Mammary epithelial cell (primary cell): ENCODE measurements around the gene SRRM4.

Experiments used
- CTCF ChIP-seq, 2 donors: IDR thresholded peaks in 1 of 2; conservative IDR thresholded peaks in 1 of 2; 2 replicates each; pipeline ENCODE4 v1.5.1; 2011 to 2012; ENCODE audit warnings: inconsistent platforms in 2 of 2, low read length in 2 of 2, mild to moderate bottlenecking in 2 of 2, control low read depth in 1 of 2, low read depth in 1 of 2; ENCODE audit not compliant: insufficient read depth in 1 of 2; ENCODE audit errors: extremely low read depth in 1 of 2
- EZH2 ChIP-seq: IDR thresholded peaks from 2 replicates; pipeline ENCODE4 v1.6.1; 2012; ENCODE audit warnings: low read length, inconsistent platforms, borderline replicate concordance

- no peak for TF ChIP-seq CTCF (conservative IDR thresholded peaks at IDR 0.05 in 1 of 2, IDR thresholded peaks at IDR 0.05 in 1 of 2; ENCODE audit: extremely low read depth in 1 of 2, insufficient read depth in 1 of 2, low read depth in 1 of 2, low read length in 2 of 2)
- TF ChIP-seq EZH2: no peak
These were observed 225.2 kb downstream of the SRRM4 start for GRCh38 chr12:119206348-119207062.
